Right lobe of liver (tissue), 6 donors: ENCODE data around the gene LITAF. TPM values are rescaled to one million over a fixed set of nuclear protein-coding genes. Genes with fewer than 3 reads are reported as not detected.
A peak's percentile ranks its signal among the peaks of the same experiment; 100 is the strongest.
"Not testable (repeated sequence)": the region's sequence is repeated elsewhere in the genome, so short reads cannot be mapped to it uniquely, and the experiment has no call there.

Source experiments
- ATAC-seq, 4 donors: fragments of 200-7000 bp; cut with Tn5 transposase; one replicate each; pipeline ENCODE4 v1.9.1; 2020; ENCODE audit warnings: mild to moderate bottlenecking in 4 of 4, moderate library complexity in 4 of 4
- DNase-seq, 3 donors: peaks; one replicate each; pipeline ENCODE4 v3.0.0-alpha.2; 2020
- H3K27ac ChIP-seq, 3 donors: fragments of 200-600 bp; one replicate each; pipeline ENCODE4 v1.8.0; 2022
- H3K27me3 ChIP-seq, 2 donors: fragments of 200-600 bp; one replicate each; pipeline ENCODE4 v1.8.0; 2022
- H3K36me3 ChIP-seq, 4 donors: fragments of 200-600 bp; sonication (generic) in 1 of 4; one replicate each; pipeline versions ENCODE4 v1.5.1 to v1.8.0; 2017 to 2022; ENCODE audit warnings: control low read depth in 1 of 4
- H3K4me1 ChIP-seq, 4 donors: fragments of 200-600 bp; sonication (generic) in 1 of 4; one replicate each; pipeline versions ENCODE4 v1.5.1 to v1.8.0; 2017 to 2022; ENCODE audit warnings: control low read depth in 1 of 4
- H3K4me3 ChIP-seq, 3 donors: fragments of 200-600 bp; one replicate each; pipeline ENCODE4 v1.8.0; 2022
- H3K9me3 ChIP-seq, 4 donors: fragments of 200-600 bp; sonication (generic) in 1 of 4; one replicate each; pipeline versions ENCODE4 v1.5.1 to v1.8.0; 2017 to 2022; ENCODE audit warnings: control low read depth in 1 of 4
- POLR2A ChIP-seq: fragments of 450-650 bp; IDR thresholded peaks from one replicate; pipeline ENCODE4 v1.6.1; 2017; ENCODE audit warnings: antibody characterized with exemption, mild to moderate bottlenecking
- WGBS: methylation state at CpG from one replicate; pipeline ENCODE4 v1.1.6; 2018; ENCODE audit warnings: low coverage, low lambda C conversion rate; ENCODE audit not compliant: insufficient coverage; ENCODE audit errors: missing lambda C conversion rate; 5-methylcytosine and 5-hydroxymethylcytosine counted together
- intact Hi-C, 2 donors: fragments of 100-400 bp; cut with DNase I; formaldehyde crosslinking; loops; one replicate each; pipeline versions ENCODE4 v1.11.2 to v1.14.1; 2022
- total RNA-seq, 6 experiments: library from RNA; depleted of rRNA in 2 of 6; stranded (reverse); fragments of >200 nt in 2 of 6; fragmentation: NEBNext Ultra II Directional in 3 of 6; extraction: Animal tissue kit (Norgen Biotek cat#: 25700) in 3 of 6; gene quantifications; one replicate each; pipeline versions ENCODE4 v1.1.0 to v1.2.4, GENCODE V29; 2016 to 2023
- TF ChIP-seq, protein P1 (sequence below), 4 donors: fragments of 200-600 bp in 3 of 4; fragments of 450-650 bp in 1 of 4; IDR thresholded peaks; one replicate each; pipeline versions ENCODE4 v1.5.1 to v1.8.0; 2016 to 2022; ENCODE audit warnings: antibody characterized with exemption in 4 of 4, mild to moderate bottlenecking in 2 of 4
- donor health status: DM: no; HTN: yes; CAD: no.
- donor health status: DM: no; HTN: no; CAD: no.
- donor health status: DM: no; HTN: no; CAD: no.
- donor health status: DM: no; HTN: yes; CAD: no.
- donor health status: DM: no; HTN: yes; CAD: no.

LITAF gene
- total RNA-seq, 6 experiments from 2014 or later, result 43.7 to 148 (median 59.1) TPM

- peak in 1 of 3 donors; percentile 18 for DNase-seq
- H3K4me1 ChIP-seq, result no peaks in the 10 kb centered on the region
- TF ChIP-seq, protein P1, sequence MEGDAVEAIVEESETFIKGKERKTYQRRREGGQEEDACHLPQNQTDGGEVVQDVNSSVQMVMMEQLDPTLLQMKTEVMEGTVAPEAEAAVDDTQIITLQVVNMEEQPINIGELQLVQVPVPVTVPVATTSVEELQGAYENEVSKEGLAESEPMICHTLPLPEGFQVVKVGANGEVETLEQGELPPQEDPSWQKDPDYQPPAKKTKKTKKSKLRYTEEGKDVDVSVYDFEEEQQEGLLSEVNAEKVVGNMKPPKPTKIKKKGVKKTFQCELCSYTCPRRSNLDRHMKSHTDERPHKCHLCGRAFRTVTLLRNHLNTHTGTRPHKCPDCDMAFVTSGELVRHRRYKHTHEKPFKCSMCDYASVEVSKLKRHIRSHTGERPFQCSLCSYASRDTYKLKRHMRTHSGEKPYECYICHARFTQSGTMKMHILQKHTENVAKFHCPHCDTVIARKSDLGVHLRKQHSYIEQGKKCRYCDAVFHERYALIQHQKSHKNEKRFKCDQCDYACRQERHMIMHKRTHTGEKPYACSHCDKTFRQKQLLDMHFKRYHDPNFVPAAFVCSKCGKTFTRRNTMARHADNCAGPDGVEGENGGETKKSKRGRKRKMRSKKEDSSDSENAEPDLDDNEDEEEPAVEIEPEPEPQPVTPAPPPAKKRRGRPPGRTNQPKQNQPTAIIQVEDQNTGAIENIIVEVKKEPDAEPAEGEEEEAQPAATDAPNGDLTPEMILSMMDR (IDR thresholded peaks at IDR 0.05), result no peak
- TF ChIP-seq POLR2A, result no peak
- WGBS, result no CpG with 5 or more reads among the region's 13 CpGs
- H3K9me3 ChIP-seq, result no peaks in the 10 kb centered on the region
- peak in 2 of 4 donors; percentile 22 to 25 for ATAC-seq
- H3K27me3 ChIP-seq, result no peaks in the 10 kb centered on the region
- intact Hi-C loops, result loop anchor here in 1 of 2 donors (10.0 kb wide), 1 partner anchor 101 kb away; no protein-coding TSS in a partner anchor
- no peak overlapping the region for H3K27ac ChIP-seq
- no peaks in the 10 kb centered on the region for H3K36me3 ChIP-seq
- H3K4me3 ChIP-seq, result no peak overlapping the region
Observed at GRCh38 chr16:11515540-11516430, 70.9 kb downstream of the LITAF start.

DNA sequence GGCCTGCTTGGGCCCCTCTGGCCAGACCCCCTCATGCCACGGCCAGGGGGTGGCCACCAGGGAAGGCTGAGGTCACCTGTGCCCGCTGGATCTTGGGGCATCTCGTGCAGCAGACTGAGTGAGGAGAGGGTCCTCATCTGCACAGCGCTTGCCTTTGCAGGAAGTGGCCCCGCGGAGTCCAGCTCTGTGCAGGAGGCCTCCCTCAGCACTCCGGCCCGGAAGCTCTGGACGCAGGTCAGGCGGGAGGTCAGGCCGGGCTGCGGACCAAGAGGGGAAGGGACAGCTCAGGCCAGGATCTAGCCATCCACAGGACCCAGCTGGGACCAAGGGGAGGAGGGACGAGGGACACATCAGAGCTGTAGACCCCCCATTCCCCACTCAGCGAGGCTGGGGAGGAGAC, 72.4 kb downstream of the LITAF start:
- Histone ChIP-seq H3K9me3 (no peaks in the 10 kb centered on the region), H3K4me1 (no peaks in the 10 kb centered on the region), H3K27ac (no peak overlapping the region), H3K4me3 (no peak overlapping the region), H3K36me3 (no peaks in the 10 kb centered on the region), H3K27me3 (no peaks in the 10 kb centered on the region)
- ATAC-seq, result peak; percentile 11 to 23 (median 19)
- DNase-seq, result no peak
- WGBS, result no CpG with 5 or more reads among the region's 14 CpGs
- TF ChIP-seq, protein P1 (IDR thresholded peaks at IDR 0.05), result no peak
- no peak for TF ChIP-seq POLR2A
- intact Hi-C loops, result loop anchor here in 1 of 2 donors (10.0 kb wide), 1 partner anchor 99 kb away; no protein-coding TSS in a partner anchor

GRCh38 chr16:11513366-11513765, 73.4 kb downstream of the LITAF start:
- not testable (repeated sequence) for H3K36me3 ChIP-seq, DNase-seq, H3K27me3 ChIP-seq, ATAC-seq, H3K4me1 ChIP-seq, H3K9me3 ChIP-seq, H3K27ac ChIP-seq, H3K4me3 ChIP-seq
- 89% methylated on average over 13 of the region's 13 CpGs for WGBS
- intact Hi-C loops, result loop anchor here in 1 of 2 donors (10.0 kb wide), 1 partner anchor 99 kb away; no protein-coding TSS in a partner anchor

DNA sequence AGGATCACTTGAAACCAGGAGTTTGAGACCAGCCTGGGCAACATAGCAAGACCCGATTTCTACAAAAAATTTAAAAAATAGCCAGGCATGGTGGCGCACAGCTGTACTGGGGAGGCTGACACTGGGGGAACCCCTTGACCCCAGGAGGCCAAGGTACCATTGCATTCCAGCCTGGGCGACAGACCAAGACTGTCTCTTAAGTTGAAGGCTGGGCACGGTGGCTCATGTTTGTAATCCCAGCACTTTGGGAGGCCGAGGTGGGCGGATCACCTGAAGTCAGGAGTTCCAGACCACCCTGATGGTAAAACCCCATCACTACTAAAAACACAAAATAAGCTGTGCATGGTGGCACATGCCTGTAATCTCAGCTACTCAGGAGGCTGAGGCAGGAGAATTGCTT, 74.9 kb downstream of the LITAF start:
- TF ChIP-seq, protein P1 (IDR thresholded peaks at IDR 0.05), result no peak
- no peak for TF ChIP-seq POLR2A
- Histone ChIP-seq H3K4me1 (no peaks in the 10 kb centered on the region), H3K4me3 (no peak overlapping the region), H3K36me3 (no peaks in the 10 kb centered on the region), H3K9me3 (no peaks in the 10 kb centered on the region), H3K27ac (no peak overlapping the region), H3K27me3 (no peaks in the 10 kb centered on the region)
- ATAC-seq (no peak), DNase-seq (peak in 1 of 3 donors; percentile 14)
- intact Hi-C loops, result loop anchor here in 1 of 2 donors (10.0 kb wide), 1 partner anchor 97 kb away; no protein-coding TSS in a partner anchor
- 80% methylated on average over 6 of the region's 6 CpGs for WGBS

- Histone ChIP-seq H3K27me3 (no peaks in the 10 kb centered on the region), H3K4me1 (no peaks in the 10 kb centered on the region), H3K9me3 (no peaks in the 10 kb centered on the region), H3K36me3 (no peaks in the 10 kb centered on the region), H3K4me3 (no peak overlapping the region), H3K27ac (no peak overlapping the region)
- DNase-seq (no peak), ATAC-seq (no peak)
- WGBS, result 75% methylated on average over 2 of the region's 2 CpGs
- TF ChIP-seq, protein P1 (IDR thresholded peaks at IDR 0.05), result no peak
- no peak for TF ChIP-seq POLR2A
- intact Hi-C loops, result loop anchor here in 1 of 2 donors (10.0 kb wide), 1 partner anchor 97 kb away; no protein-coding TSS in a partner anchor
Observed at GRCh38 chr16:11511328-11511727, 75.4 kb downstream of the LITAF start.
